Activated CD4-positive, alpha-beta T cell treated with anti-CD3 and anti-CD28 coated beads for 36 hours (primary cell): ENCODE measurements around the gene PCDHB8. TPM values are rescaled to one million over a fixed set of nuclear protein-coding genes. Genes with fewer than 3 reads are reported as not detected.
"Not testable (repeated sequence)": the region's sequence is repeated elsewhere in the genome, so short reads cannot be mapped to it uniquely, and the experiment has no call there.

Experiments
- ATAC-seq: fragments of 200-7000 bp; cut with Tn5 transposase; one replicate; pipeline ENCODE4 v1.10.0; 2021; ENCODE audit warnings: mild to moderate bottlenecking, moderate library complexity
- CTCF ChIA-PET: fragments of 350-600 bp; sonication (Branson Sonifier 250); formaldehyde crosslinking; loops from one replicate; lab custom pipeline; 2021; ENCODE audit warnings: antibody characterized with exemption; lab: Charles Lee
- POLR2A ChIA-PET: fragments of 350-600 bp; sonication (Branson Sonifier 250); formaldehyde crosslinking; loops from one replicate; lab custom pipeline; 2021; ENCODE audit warnings: antibody characterized with exemption, inconsistent platforms; lab: Charles Lee
- DNase-seq: peaks from one replicate; pipeline ENCODE4 v3.0.0-alpha.2; 2020
- H3K27ac Mint-ChIP-seq: one replicate; pipeline ENCODE4 v1.8.0; 2021; ENCODE audit warnings: mixed read lengths
- H3K27me3 Mint-ChIP-seq: one replicate; pipeline ENCODE4 v1.8.0; 2021; ENCODE audit warnings: mixed read lengths
- H3K36me3 Mint-ChIP-seq: one replicate; pipeline ENCODE4 v1.8.0; 2021; ENCODE audit warnings: low read depth, mixed read lengths
- H3K4me1 Mint-ChIP-seq: one replicate; pipeline ENCODE4 v1.8.0; 2021; ENCODE audit warnings: mixed read lengths
- H3K4me3 Mint-ChIP-seq: one replicate; pipeline ENCODE4 v1.8.0; 2021; ENCODE audit warnings: mild to moderate bottlenecking, moderate library complexity, mixed read lengths
- H3K9me3 Mint-ChIP-seq: one replicate; pipeline ENCODE4 v1.8.0; 2021; ENCODE audit warnings: low read depth, mixed read lengths
- intact Hi-C, 2 experiments: fragments of 100-400 bp; cut with DNase I in 1 of 2; cut with micrococcal nuclease in 1 of 2; formaldehyde crosslinking; loops; one replicate each; pipeline versions ENCODE4 v1.14.2 to v1.15.1; 2022 to 2024; cut with DNase I, micrococcal nuclease
- total RNA-seq, 2 experiments: library from RNA; stranded (reverse); gene quantifications; one replicate each; pipeline ENCODE4 v1.2.3, GENCODE V29; 2021

Gene PCDHB8
- total RNA-seq, 2 experiments from 2014 or later, result not detected

- peaks cover 30% of the 10 kb centered on the region for H3K9me3 Mint-ChIP-seq
- H3K27ac Mint-ChIP-seq, result no peak within 1 kb of the TSS
- peaks cover 22% of the 10 kb centered on the region for H3K36me3 Mint-ChIP-seq
- peaks cover 4% of the 10 kb centered on the region for H3K4me1 Mint-ChIP-seq
- DNase-seq, result peak; percentile 63
- peaks cover 54% of the 10 kb centered on the region for H3K27me3 Mint-ChIP-seq
- POLR2A ChIA-PET, result no interaction called here
- CTCF ChIA-PET, result interaction anchor here (0.6 to 2.5 kb wide), 10 partner anchors 10 to 797 kb away, joined by 3 to 10 read pairs (median 4); partner anchors contain the start of genes PCDHB15 and PCDHB7
- no peak for ATAC-seq
- intact Hi-C loops, result no loop called here
- peak within 1 kb of the TSS; percentile 42 for H3K4me3 Mint-ChIP-seq
These were observed 9.4 kb downstream of the PCDHB8 start, which contains the start of gene PCDHB9 for GRCh38 chr5:141186897-141187512. PCDHB9 (plus strand) TSS chr5:141187161; CDS start chr5:141187319, 158 bp downstream.

DNA sequence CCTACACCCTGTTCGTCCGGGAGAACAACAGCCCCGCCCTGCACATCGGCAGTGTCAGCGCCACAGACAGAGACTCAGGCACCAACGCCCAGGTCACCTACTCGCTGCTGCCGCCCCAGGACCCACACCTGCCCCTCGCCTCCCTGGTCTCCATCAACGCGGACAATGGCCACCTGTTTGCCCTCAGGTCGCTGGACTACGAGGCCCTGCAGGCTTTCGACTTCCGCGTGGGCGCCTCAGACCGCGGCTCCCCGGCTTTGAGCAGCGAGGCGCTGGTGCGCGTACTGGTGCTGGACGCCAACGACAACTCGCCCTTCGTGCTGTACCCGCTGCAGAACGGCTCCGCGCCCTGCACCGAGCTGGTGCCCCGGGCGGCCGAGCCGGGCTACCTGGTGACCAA, 11.1 kb downstream of the PCDHB8 start:
- H3K4me3 Mint-ChIP-seq, intact Hi-C loops, H3K4me1 Mint-ChIP-seq, ATAC-seq, POLR2A ChIA-PET, H3K27ac Mint-ChIP-seq, CTCF ChIA-PET, DNase-seq: not testable (repeated sequence)
- Mint-ChIP-seq H3K36me3 (peaks cover 18% of the 10 kb centered on the region), H3K27me3 (peaks cover 51% of the 10 kb centered on the region), H3K9me3 (peaks cover 22% of the 10 kb centered on the region)

- peaks cover 22% of the 10 kb centered on the region for H3K9me3 Mint-ChIP-seq
- POLR2A ChIA-PET, ATAC-seq, intact Hi-C loops, H3K4me1 Mint-ChIP-seq, H3K4me3 Mint-ChIP-seq, CTCF ChIA-PET, DNase-seq, H3K27ac Mint-ChIP-seq: not testable (repeated sequence)
- peaks cover 51% of the 10 kb centered on the region for H3K27me3 Mint-ChIP-seq
- H3K36me3 Mint-ChIP-seq, result peaks cover 18% of the 10 kb centered on the region
These were observed 11.5 kb downstream of the PCDHB8 start for GRCh38 chr5:141189131-141189530.

DNA sequence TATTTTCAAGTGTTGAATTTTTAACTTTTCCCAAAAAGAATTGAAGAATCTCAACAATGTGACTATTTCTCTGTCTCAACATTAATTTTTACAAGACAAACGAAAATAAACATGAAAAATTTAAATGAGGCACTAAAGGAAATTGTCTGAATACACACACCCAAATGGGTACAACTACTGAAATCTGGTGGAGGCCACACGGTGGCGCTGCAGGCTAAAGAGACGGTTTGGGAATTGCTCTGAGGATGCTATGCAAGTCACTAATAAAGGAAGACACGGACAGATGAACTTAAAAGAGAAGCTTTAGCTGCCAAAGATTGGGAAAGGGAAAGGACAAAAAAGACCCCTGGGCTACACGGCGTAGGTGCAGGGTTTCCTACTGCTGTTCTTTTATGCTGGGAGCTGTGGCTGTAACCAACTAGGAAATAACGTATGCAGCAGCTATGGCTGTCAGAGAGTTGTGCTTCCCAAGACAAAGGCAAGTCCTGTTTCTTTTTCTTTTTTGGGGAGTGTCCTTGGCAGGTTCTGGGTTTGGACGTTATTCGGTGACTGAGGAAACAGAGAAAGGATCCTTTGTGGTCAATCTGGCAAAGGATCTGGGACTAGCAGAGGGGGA, 14.6 kb downstream of the PCDHB8 start, which contains the start of gene PCDHB10:
Gene PCDHB10 (plus strand): TSS at position 244 of the 616 bp plus-strand sequence. CDS start 200 bp downstream, at position 444.
- no peak within 1 kb of the TSS for H3K27ac Mint-ChIP-seq

DNA sequence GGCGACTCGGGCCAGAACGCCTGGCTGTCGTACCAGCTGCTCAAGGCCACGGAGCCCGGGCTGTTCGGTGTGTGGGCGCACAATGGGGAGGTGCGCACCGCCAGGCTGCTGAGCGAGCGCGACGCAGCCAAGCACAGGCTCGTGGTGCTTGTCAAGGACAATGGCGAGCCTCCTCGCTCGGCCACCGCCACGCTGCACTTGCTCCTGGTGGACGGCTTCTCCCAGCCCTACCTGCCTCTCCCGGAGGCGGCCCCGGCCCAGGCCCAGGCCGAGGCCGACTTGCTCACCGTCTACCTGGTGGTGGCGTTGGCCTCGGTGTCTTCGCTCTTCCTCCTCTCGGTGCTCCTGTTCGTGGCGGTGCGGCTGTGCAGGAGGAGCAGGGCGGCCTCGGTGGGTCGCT, 16.7 kb downstream of the PCDHB8 start:
- Mint-ChIP-seq H3K27me3 (peaks cover 41% of the 10 kb centered on the region), H3K9me3 (peaks cover 22% of the 10 kb centered on the region), H3K36me3 (peaks cover 16% of the 10 kb centered on the region)
- H3K27ac Mint-ChIP-seq, intact Hi-C loops, DNase-seq, CTCF ChIA-PET, ATAC-seq, POLR2A ChIA-PET, H3K4me3 Mint-ChIP-seq, H3K4me1 Mint-ChIP-seq: not testable (repeated sequence)

More for the DNA sequence above, 14.6 kb downstream of the PCDHB8 start, which contains the start of gene PCDHB10:
- DNase-seq (peak; percentile 69), ATAC-seq (no peak)
- peaks cover 37% of the 10 kb centered on the region for H3K27me3 Mint-ChIP-seq
- H3K9me3 Mint-ChIP-seq, result peaks cover 23% of the 10 kb centered on the region
- peaks cover 20% of the 10 kb centered on the region for H3K36me3 Mint-ChIP-seq
- H3K4me1 Mint-ChIP-seq, result peaks cover under 1% of the 10 kb centered on the region
- ChIA-PET CTCF (interaction anchor here (0.6 to 1.5 kb wide), 5 partner anchors 10 to 315 kb away, joined by 3 to 6 read pairs (median 4); partner anchors contain the start of gene PCDHB8), POLR2A (no interaction called here)
- no peak within 1 kb of the TSS for H3K4me3 Mint-ChIP-seq
- intact Hi-C loops, result no loop called here

GRCh38 chr5:141196363-141196762, 18.8 kb downstream of the PCDHB8 start:
- Mint-ChIP-seq H3K4me3 (no peak overlapping the region), H3K4me1 (no peaks in the 10 kb centered on the region), H3K36me3 (peaks cover 26% of the 10 kb centered on the region), H3K9me3 (peaks cover 33% of the 10 kb centered on the region), H3K27ac (no peak overlapping the region), H3K27me3 (peaks cover 52% of the 10 kb centered on the region)
- CTCF ChIA-PET, result interaction anchor here (0.7 to 2.6 kb wide), 4 partner anchors 10 to 207 kb away, joined by 3 to 10 read pairs (median 4); partner anchors contain the start of gene PCDHB9
- ATAC-seq, result no peak
- intact Hi-C loops, result loop anchor here in 1 of 2 experiments (5.0 kb wide), 1 partner anchor 366 kb away; no protein-coding TSS in a partner anchor
- POLR2A ChIA-PET, result no interaction called here
- DNase-seq, result no peak

DNA sequence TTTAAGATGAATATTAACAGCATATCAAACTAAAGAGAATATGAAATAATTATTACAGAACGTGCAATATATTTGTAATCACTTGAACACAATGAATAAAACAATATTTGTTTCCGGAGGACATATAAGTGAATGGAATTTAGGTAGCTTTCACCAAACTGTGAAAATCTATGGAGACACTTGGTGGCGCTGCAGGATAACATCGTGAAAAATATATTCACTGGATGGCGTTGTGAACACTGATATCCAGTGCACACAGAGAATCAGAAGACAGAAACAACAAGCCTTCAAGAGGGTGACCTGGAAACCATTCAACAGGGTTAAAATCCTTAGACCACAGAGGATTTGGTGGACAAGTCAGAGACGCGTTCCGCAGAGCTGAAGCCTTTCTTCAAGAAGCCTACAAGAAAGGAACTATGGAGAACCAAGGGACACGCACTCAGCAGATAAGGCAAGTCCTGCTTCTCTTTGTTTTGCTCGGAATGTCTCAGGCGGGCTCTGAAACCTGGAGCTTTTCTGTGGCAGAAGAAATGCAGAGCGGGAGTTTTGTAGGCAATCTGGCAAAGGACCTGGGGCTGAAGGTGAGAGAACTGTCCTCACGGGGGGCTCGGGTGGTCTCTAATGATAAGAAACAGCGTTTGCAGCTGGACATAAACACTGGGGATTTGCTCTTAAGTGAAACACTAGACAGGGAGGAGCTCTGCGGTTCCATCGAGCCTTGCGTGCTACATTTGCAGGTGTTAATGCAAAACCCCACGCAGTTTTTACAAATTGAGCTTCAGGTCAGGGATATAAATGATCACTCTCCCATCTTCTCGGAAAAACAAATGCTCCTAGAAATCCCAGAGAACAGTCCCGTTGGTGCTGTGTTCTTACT, 22.0 kb downstream of the PCDHB8 start, which contains the start of gene PCDHB11:
Gene PCDHB11 (plus strand): TSS at position 269 of the 877 bp plus-strand sequence. CDS start 148 bp downstream, at position 417.
- ChIA-PET CTCF (interaction anchor here (0.7 kb wide), 1 partner anchor 94 kb away, joined by 3 read pairs; no protein-coding TSS in a partner anchor), POLR2A (no interaction called here)
- H3K4me3 Mint-ChIP-seq, result no peak within 1 kb of the TSS
- intact Hi-C loops, result loop anchor here in 1 of 2 experiments (5.0 kb wide), 1 partner anchor 363 kb away; no protein-coding TSS in a partner anchor
- H3K4me1 Mint-ChIP-seq, result no peaks in the 10 kb centered on the region
- peaks cover 39% of the 10 kb centered on the region for H3K27me3 Mint-ChIP-seq
- ATAC-seq (no peak), DNase-seq (peak; percentile 20)
- H3K36me3 Mint-ChIP-seq, result peaks cover 18% of the 10 kb centered on the region
- H3K9me3 Mint-ChIP-seq, result peaks cover 29% of the 10 kb centered on the region
- H3K27ac Mint-ChIP-seq, result no peak within 1 kb of the TSS

- Mint-ChIP-seq H3K27me3 (peaks cover 39% of the 10 kb centered on the region), H3K36me3 (peaks cover 17% of the 10 kb centered on the region), H3K9me3 (peaks cover 25% of the 10 kb centered on the region)
- CTCF ChIA-PET, result interaction anchor here (0.8 kb wide), 1 partner anchor 21 kb away, joined by 6 read pairs; no protein-coding TSS in a partner anchor
- DNase-seq, H3K27ac Mint-ChIP-seq, ATAC-seq, intact Hi-C loops, POLR2A ChIA-PET, H3K4me1 Mint-ChIP-seq, H3K4me3 Mint-ChIP-seq: not testable (repeated sequence)
These were observed 23.5 kb downstream of the PCDHB8 start for GRCh38 chr5:141201126-141201525.

DNA sequence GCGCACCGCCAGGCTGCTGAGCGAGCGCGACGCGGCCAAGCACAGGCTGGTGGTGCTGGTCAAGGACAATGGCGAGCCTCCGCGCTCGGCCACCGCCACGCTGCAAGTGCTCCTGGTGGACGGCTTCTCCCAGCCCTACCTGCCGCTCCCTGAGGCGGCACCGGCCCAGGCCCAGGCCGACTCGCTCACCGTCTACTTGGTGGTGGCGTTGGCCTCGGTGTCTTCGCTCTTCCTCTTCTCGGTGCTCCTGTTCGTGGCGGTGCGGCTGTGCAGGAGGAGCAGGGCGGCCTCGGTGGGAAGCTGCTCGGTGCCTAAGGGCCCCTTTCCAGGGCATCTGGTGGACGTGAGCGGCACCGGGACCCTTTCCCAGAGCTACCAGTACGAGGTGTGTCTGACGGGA, 24.1 kb downstream of the PCDHB8 start:
- ATAC-seq, DNase-seq, H3K4me3 Mint-ChIP-seq, intact Hi-C loops, H3K4me1 Mint-ChIP-seq, POLR2A ChIA-PET, H3K27ac Mint-ChIP-seq: not testable (repeated sequence)
- Mint-ChIP-seq H3K27me3 (peaks cover 41% of the 10 kb centered on the region), H3K36me3 (peaks cover 14% of the 10 kb centered on the region), H3K9me3 (peaks cover 21% of the 10 kb centered on the region)
- CTCF ChIA-PET, result interaction anchor here (0.7 to 1.6 kb wide), 4 partner anchors 10 to 582 kb away, joined by 4 to 6 read pairs (median 5); partner anchors contain the start of gene PCDHB10

DNA sequence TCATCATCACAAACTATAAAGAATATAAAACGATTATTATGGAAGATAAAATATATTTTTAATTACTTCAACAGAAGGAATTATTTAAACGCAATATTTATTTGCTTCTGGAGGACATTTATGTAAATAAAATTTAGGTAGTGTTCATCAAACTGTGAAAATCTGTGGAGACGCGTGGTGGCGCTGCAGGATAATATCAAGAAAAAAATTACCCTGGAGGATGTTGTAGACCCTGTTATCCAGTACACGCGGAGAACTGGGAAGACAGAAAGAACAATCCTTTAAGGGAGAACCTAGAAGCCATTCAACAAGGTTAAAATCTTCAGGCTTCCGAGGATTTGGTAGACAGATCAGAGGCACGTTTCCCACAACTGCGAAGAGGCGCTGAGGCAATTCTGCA, 30.9 kb downstream of the PCDHB8 start, which contains the start of gene PCDHB12:
Gene PCDHB12 (plus strand): TSS at position 242 of the 400 bp plus-strand sequence. CDS start 189 bp downstream, outside the sequence.
- H3K36me3 Mint-ChIP-seq, result no peaks in the 10 kb centered on the region
- H3K4me1 Mint-ChIP-seq, result no peaks in the 10 kb centered on the region
- ChIA-PET CTCF (interaction anchor here (0.7 to 1.3 kb wide), 5 partner anchors 18 to 355 kb away, joined by 3 to 4 read pairs (median 3); partner anchors contain the start of gene PCDHB9), POLR2A (no interaction called here)
- intact Hi-C loops, result no loop called here
- H3K27me3 Mint-ChIP-seq, result peaks cover 44% of the 10 kb centered on the region
- DNase-seq, result peak; percentile 24
- no peak for ATAC-seq
- no peak within 1 kb of the TSS for H3K27ac Mint-ChIP-seq
- H3K4me3 Mint-ChIP-seq, result no peak within 1 kb of the TSS
- H3K9me3 Mint-ChIP-seq, result peaks cover 3% of the 10 kb centered on the region
